Panc1 (cell line): ENCODE data around the gene OR51V1. TPM values are rescaled to one million over a fixed set of nuclear protein-coding genes. Genes with fewer than 3 reads are reported as not detected.

Source experiments
- ATAC-seq: fragments of 200-7000 bp; cut with Tn5 transposase; 2 replicates; pipeline ENCODE4 v1.9.1; 2020; ENCODE audit warnings: mild to moderate bottlenecking, moderate library complexity
- BruUV-seq: library from RNA; stranded (reverse); fragments of 400-500 nt; replicated peaks from 2 replicates; lab custom pipeline; 2021; lab: Mats Ljungman, UMichigan
- CTCF ChIA-PET: fragments of 300-600 bp; sonication (Branson Sonifier 250); formaldehyde crosslinking; loops from one replicate; lab custom pipeline; 2022; ENCODE audit warnings: antibody characterized with exemption; lab: Charles Lee
- POLR2A ChIA-PET: fragments of 300-600 bp; sonication (Branson Sonifier 250); formaldehyde crosslinking; loops from one replicate; lab custom pipeline; 2022; ENCODE audit warnings: antibody characterized with exemption; lab: Charles Lee
- DNase-seq: peaks from one replicate; pipeline ENCODE4 v3.0.0-alpha.2; 2010; ENCODE audit warnings: low read depth, low spot score
- H3K27ac ChIP-seq: 2 replicates; pipeline ENCODE4 v1.5.1; 2011; ENCODE audit warnings: mild to moderate bottlenecking, low read length, inconsistent platforms
- H3K27me3 ChIP-seq: fragments of 200-500 bp; sonication (Bioruptor generic); 2 replicates; pipeline ENCODE4 v1.6.0; 2014; ENCODE audit warnings: low read length, inconsistent platforms; ENCODE audit not compliant: control insufficient read depth, insufficient read depth
- H3K36me3 ChIP-seq: fragments of 200-500 bp; sonication (Bioruptor generic); 2 replicates; pipeline ENCODE4 v1.5.1; 2014; ENCODE audit warnings: inconsistent platforms, mild to moderate bottlenecking, low read length, moderate library complexity; ENCODE audit not compliant: control insufficient read depth, insufficient read depth
- H3K4me1 ChIP-seq: 2 replicates; pipeline ENCODE4 v1.5.1; 2011; ENCODE audit warnings: inconsistent platforms, mild to moderate bottlenecking, low read length, moderate library complexity; ENCODE audit not compliant: control insufficient read depth, insufficient read depth
- H3K4me3 ChIP-seq, 2 experiments: 2 replicates each; pipeline ENCODE4 v1.5.1; 2011 to 2012; ENCODE audit warnings: low read depth in 2 of 2, low read length in 2 of 2, mild to moderate bottlenecking in 2 of 2, inconsistent platforms in 1 of 2, moderate library complexity in 1 of 2
- H3K9me3 ChIP-seq: fragments of 200-500 bp; sonication (Bioruptor generic); 2 replicates; pipeline ENCODE4 v1.5.1; 2014; ENCODE audit warnings: low read depth, mild to moderate bottlenecking, inconsistent platforms, low read length, moderate library complexity; ENCODE audit not compliant: control insufficient read depth, insufficient read depth
- CTCF ChIP-seq: fragments of 450-650 bp; IDR thresholded peaks from 2 replicates; pipeline ENCODE4 v1.5.1; 2017; ENCODE audit warnings: mild to moderate bottlenecking
- POLR2AphosphoS5 ChIP-seq: IDR thresholded peaks from 2 replicates; pipeline ENCODE4 v1.6.1; 2012; ENCODE audit warnings: mild to moderate bottlenecking, low read depth, low read length, moderate library complexity
- REST ChIP-seq, 2 experiments: IDR thresholded peaks; 2 replicates each; pipeline ENCODE4 v1.6.1; 2011 to 2012; ENCODE audit warnings: low read depth in 2 of 2, control low read depth in 1 of 2, low read length in 1 of 2, mild to moderate bottlenecking in 1 of 2, moderate library complexity in 1 of 2; ENCODE audit not compliant: insufficient read depth in 1 of 2
- SIN3A ChIP-seq: IDR thresholded peaks from 2 replicates; pipeline ENCODE4 v1.6.1; 2012; ENCODE audit warnings: low read depth, mild to moderate bottlenecking, low read length, moderate library complexity, borderline replicate concordance; ENCODE audit not compliant: insufficient read depth
- TCF7L2 ChIP-seq: IDR thresholded peaks from 2 replicates; pipeline ENCODE4 v1.6.1; 2011; ENCODE audit warnings: mild to moderate bottlenecking, low read depth, low read length, inconsistent platforms
- in situ Hi-C: cut with HindIII; loops from 2 replicates; pipeline ENCODE4 v1.10.0; 2016; ENCODE audit warnings: low sequenced_read_pairs, low pct_unique_long_range_greater_than_20kb
- intact Hi-C: fragments of 100-400 bp; cut with micrococcal nuclease; formaldehyde crosslinking; loops from one replicate; pipeline ENCODE4 v1.10.0; 2022; ENCODE audit not compliant: unreplicated experiment
- total RNA-seq: library from RNA; stranded (reverse); gene quantifications from one replicate; pipeline ENCODE4 v1.2.1, GENCODE V29; 2021; ENCODE audit not compliant: unreplicated experiment

OR51V1 gene
- total RNA-seq, 1 experiment from 2014 or later, result not detected

- BruUV-seq, result no TSS peak
- DNase-seq (no peak), ATAC-seq (no peak)
- no peaks in the 10 kb centered on the region for H3K9me3 ChIP-seq
- no peak for TF ChIP-seq SIN3A
- no peak for TF ChIP-seq CTCF
- TF ChIP-seq REST (IDR thresholded peaks at IDR 0.05; ENCODE audit: insufficient read depth in 1 of 2, low read depth in 2 of 2, low read length in 1 of 2), result no peak
- no peak for TF ChIP-seq TCF7L2
- TF ChIP-seq POLR2AphosphoS5, result no peak
- no peak overlapping the region for H3K4me3 ChIP-seq
- H3K27me3 ChIP-seq, result peaks cover 4% of the 10 kb centered on the region; the same call in 1 of the 2 replicates
- H3K4me1 ChIP-seq, result no peaks in the 10 kb centered on the region
- H3K27ac ChIP-seq, result no peak overlapping the region
- ChIA-PET POLR2A (no interaction called here), CTCF (interaction anchor here (0.6 kb wide), 1 partner anchor 357 kb away, joined by 3 read pairs; no protein-coding TSS in a partner anchor)
- intact Hi-C loops, result no loop called here
- in situ Hi-C loops, result no loop called here
- H3K36me3 ChIP-seq, result no peaks in the 10 kb centered on the region
These were observed 42.7 kb upstream of the OR51V1 start for GRCh38 chr11:5242933-5243815.

- CTCF ChIA-PET, result interaction anchor here (0.6 kb wide), 1 partner anchor 358 kb away, joined by 3 read pairs; no protein-coding TSS in a partner anchor
- intact Hi-C loops (no loop called here), in situ Hi-C loops (no loop called here)
- H3K4me1 ChIP-seq, result no peaks in the 10 kb centered on the region
- no peak overlapping the region for H3K27ac ChIP-seq
- H3K27me3 ChIP-seq, result peaks cover 4% of the 10 kb centered on the region; the same call in 1 of the 2 replicates
- no peak for DNase-seq
- H3K36me3 ChIP-seq, result no peaks in the 10 kb centered on the region
- no peaks in the 10 kb centered on the region for H3K9me3 ChIP-seq
- ATAC-seq, result no peak
- no TSS peak for BruUV-seq
- TF ChIP-seq TCF7L2, result no peak
- no peak for TF ChIP-seq CTCF
- no peak for TF ChIP-seq SIN3A
- no peak for TF ChIP-seq POLR2AphosphoS5
- TF ChIP-seq REST (IDR thresholded peaks at IDR 0.05; ENCODE audit: insufficient read depth in 1 of 2, low read depth in 2 of 2, low read length in 1 of 2), result no peak
- no peak overlapping the region for H3K4me3 ChIP-seq
- POLR2A ChIA-PET, result no interaction called here
These were observed 41.7 kb upstream of the OR51V1 start for GRCh38 chr11:5242208-5242607.
